GM12891 (cell line): ENCODE data around the gene BDNF.

Source experiments
- PAX5 ChIP-seq: IDR thresholded peaks from 2 replicates; pipeline ENCODE4 v1.6.1; 2011; ENCODE audit warnings: low read length, moderate library complexity, mild to moderate bottlenecking; ENCODE audit not compliant: insufficient read depth, severe bottlenecking
- POLR2A ChIP-seq: IDR thresholded peaks from 2 replicates; pipeline ENCODE4 v1.6.1; 2011; ENCODE audit warnings: low read depth, low read length, control low read depth
- POLR2AphosphoS5 ChIP-seq: IDR thresholded peaks from 2 replicates; pipeline ENCODE4 v1.6.1; 2011; ENCODE audit warnings: low read depth, low read length, control low read depth
- POU2F2 ChIP-seq: IDR thresholded peaks from 2 replicates; pipeline ENCODE4 v1.6.1; 2011; ENCODE audit warnings: low read depth, mild to moderate bottlenecking, control low read depth, low read length, moderate library complexity
- SPI1 ChIP-seq: IDR thresholded peaks from 2 replicates; pipeline ENCODE4 v1.6.1; 2011; ENCODE audit warnings: low read depth, low read length, control low read depth
- TAF1 ChIP-seq: IDR thresholded peaks from 2 replicates; pipeline ENCODE4 v1.6.1; 2011; ENCODE audit warnings: low read depth, low read length, control low read depth

GRCh38 chr11:27697679-27698275 is 2.5 kb downstream of the BDNF start:
- no peak for TF ChIP-seq POU2F2
- TF ChIP-seq TAF1: no peak
- TF ChIP-seq POLR2AphosphoS5: no peak
- TF ChIP-seq POLR2A: no peak
- TF ChIP-seq SPI1: no peak
- TF ChIP-seq PAX5: no peak
